HG02973 (cell line): ENCODE measurements around the gene GNAL.

ENCODE experiments used
- ATAC-seq: cut with Tn5 transposase; IDR thresholded peaks from one replicate; pipeline ENCODE4 v1.9.1; 2021; ENCODE audit warnings: moderate library complexity; ENCODE audit not compliant: unreplicated experiment

The GNAL gene

DNA sequence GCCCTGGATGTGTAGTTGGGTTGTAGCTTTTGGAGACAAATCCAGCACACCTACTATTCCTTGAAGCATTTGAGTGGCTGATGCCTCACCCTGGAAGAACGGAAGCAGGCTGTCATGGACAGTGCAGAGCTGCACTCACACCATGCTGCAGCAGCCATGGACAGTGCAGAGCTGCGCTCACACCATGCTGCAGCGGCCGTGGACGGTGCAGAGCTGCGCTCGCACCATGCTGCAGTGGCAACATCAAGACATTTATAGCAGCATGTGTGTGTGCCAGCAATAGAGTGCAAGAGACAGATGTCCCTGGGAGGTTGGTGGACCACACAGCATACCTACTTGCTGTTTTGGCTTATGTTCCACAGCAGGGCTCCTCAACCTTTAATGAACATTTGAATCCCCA is 30.6 kb downstream of the GNAL start:
- no peak for ATAC-seq

DNA sequence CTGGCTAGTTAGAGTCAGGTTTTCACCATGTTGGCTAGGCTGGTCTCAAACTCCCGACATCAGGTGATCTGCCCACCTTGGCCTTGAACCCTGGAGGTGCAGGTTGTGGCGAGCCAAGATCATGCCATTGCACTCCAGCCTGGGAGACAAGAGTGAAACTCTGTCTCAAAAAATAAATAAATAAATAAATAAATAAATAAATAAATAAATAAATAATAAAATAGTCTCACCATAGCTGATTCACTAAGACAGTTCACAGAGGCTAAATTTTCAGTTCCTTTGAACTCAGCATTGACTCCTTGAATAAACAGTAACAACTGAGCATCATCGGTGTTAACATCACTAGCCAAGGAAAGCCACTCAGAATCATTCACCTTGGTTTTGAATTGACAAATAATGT is 32.7 kb downstream of the GNAL start:
- no peak for ATAC-seq

DNA sequence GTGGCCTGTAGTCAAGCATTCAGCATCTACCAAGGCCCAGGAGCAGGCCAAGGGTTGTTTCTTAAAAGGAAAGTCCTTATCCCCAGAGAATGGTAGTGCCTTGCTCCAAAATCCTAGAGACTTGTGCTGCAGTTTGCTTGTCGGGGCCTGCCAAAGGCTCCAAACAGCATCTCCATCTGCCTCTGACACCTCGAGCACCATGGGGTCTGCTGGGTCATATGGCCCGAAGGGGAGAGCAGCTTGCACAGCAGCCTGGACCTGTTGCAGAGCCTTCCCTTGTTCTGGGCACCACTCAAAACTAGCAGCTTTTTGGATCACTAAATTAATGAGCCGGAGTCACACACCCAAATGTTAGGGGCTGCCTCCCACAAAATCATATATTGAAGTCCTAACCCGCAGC is 35.7 kb downstream of the GNAL start:
- no peak for ATAC-seq

DNA sequence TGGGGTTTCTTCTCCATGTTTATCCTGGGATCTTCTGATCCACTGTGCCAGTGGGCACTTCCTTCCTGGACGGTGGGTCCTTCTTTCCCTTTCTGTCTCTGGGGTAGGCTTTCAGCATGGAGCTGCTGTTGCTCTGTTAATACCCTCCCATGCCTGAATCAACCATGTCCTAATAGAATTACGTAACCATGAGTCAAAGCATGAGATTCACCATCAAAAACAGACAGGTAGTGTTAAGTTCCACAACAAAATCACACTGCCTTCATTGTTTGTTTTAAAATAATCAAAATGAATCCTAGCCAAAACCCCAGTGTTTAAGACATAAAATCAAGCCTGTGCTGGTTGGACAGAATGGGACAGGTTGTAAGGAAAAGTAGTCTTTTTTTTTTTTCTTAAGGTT is 37.5 kb downstream of the GNAL start:
- no peak for ATAC-seq

DNA sequence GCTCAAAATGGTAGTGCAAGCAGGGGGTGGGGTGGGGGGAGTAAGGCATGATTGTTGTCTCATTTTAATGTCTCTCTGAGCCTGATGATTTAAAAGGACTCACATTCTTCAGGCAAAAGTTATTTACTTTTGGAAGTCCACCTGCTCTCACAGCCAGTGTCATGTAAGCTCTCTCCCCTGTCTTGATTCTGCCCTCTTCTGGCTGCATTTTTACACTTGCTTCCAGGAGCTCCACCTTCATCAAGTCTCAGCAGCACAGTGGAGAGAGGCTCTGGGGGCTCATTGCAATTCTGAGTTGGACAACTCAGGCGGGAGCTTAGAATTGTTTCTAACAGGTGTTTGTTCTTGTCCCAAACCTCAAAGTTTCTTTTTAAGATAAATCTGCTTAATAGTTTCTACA is 39.2 kb downstream of the GNAL start:
- ATAC-seq, result no peak

DNA sequence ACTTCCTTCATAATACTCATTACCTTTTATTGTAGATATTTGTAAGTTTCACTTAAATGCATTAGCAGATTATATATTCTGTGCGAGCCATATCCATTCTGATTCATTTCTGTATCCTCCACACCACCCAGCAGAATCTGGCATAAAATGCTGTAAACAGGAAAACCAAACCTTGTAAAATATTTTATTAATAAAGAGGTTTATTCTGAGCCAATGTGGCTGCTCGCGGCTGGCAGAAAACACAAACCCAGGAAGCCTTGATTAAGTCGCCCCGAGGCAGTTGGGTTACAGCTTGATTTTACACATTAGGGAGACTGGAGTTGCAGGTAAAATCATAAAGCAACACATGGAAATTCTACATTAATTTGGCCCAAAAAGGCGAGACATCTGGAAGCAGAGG is 40.5 kb downstream of the GNAL start:
- no peak for ATAC-seq

DNA sequence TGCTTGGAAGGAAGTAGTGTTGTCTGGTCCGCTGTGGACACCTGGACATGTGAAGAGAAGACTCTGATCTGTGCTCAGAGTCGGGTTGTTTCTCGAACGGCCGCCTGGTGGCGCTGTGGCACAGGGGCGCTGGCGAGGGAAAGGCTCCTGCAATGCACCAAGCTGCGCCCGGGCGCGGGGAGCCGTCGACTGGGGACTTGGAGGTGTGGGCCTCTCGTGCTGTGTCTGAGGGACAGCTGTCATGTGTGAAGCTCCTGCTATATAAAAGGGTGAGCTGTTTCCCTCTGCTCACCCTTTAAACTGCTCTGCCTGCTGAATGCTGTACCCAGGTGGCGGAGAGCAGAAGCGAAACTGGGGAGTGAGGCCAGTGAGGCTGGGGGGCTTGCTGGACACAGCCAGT is 44.0 kb downstream of the GNAL start:
- peak; percentile 66 for ATAC-seq

DNA sequence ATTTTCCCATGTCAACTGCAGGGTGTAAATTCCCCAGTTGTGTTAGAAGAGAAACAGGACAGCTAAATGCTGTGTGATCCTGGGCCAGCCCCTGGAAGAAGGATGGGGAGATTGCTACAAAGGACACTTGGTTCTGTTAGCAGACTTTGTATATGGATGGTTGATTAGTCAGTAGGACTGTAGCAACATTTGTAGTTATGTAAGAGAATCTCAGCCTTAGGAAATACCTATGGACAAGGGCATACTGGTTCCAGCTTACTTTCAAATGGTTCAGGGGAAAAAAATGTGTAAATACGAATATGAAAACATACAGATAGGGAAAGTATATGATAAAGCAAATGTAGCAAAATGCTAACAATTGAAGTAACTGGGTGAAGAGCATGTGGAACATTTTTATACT is 47.6 kb downstream of the GNAL start:
- no peak for ATAC-seq

DNA sequence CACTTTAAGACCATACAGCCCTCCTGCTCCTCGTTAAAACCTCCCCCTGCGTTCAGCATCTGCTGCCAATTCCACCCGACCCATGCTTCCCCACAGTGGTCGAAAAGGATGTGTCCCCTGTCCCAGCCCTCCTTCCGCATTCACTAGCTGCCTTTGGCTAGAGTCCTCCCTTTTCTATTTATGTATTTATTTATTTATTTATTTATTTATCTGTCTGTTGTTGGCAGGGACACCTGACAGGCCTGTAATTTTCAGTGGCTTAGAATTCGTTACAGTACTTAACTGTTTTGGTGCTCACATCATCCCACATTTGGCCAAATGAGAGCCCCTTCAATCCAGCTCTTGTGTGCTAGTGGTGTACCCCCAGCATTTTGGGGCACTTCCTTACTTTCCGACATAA is 50.8 kb downstream of the GNAL start:
- no peak for ATAC-seq

DNA sequence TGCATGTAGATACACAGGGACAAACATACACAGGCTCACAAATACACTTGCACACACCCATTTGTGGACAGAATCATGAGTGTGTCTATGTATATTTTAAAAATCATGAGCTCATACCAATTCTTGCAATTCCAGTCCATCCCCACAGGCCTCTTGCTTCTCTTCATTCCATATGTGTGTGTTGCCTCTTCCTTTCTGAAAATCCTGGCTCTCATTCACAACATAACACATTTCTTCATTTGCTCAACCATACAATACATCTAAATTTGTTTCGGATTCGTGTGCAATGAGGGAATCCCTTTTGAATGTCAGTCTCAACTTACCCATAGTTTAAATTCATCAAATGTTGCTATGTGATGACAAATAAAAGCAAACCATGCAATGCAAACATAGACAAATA is 51.4 kb downstream of the GNAL start:
- ATAC-seq, result no peak

DNA sequence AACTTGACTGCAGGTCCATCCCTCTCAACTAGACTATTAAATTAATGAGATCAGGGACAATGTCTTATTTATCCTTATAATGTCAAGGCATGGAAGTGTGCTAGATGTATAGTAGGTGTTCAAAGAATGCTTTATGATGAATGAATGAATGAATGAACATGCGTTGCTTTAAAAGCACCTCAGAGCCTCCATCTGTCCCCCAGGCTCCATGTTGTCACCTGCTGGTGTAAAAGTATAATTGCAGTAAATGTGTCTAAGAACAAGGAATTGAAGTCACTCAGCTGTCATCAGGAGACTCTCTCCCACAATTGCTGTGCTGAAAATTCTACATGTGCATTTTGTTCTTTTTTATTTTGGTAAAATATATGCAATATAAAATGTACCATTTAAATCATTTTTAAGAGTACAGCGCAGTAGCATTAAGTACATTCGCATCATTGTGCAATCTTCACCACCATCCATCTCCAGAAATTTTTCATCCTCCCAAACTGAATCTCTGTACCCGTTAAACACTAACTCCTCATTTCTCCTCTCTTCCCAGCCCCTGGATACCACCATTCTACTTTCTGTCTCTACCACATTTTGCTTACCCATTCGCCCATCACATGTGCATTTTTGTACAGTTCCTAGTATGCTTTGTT is 52.6 kb downstream of the GNAL start:
- ATAC-seq, result no peak

DNA sequence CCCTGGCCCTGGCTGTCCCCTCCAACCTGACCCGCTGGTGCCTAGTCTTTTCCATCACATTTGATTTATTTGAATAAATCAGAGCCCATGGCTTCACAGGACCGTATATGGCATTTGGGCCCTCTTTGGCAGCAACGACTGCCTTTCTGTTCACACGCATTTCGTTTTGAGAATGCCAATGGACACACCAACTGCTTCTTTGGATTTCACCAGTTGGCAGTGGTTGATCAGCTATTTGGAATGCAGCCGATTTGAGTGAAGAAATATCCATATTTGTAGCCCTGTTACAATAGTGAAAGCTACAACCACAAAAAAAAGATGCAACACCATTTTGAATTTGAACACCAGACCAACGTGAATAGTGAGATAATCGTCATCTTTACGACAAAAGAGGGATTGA is 56.5 kb downstream of the GNAL start:
- ATAC-seq, result no peak

DNA sequence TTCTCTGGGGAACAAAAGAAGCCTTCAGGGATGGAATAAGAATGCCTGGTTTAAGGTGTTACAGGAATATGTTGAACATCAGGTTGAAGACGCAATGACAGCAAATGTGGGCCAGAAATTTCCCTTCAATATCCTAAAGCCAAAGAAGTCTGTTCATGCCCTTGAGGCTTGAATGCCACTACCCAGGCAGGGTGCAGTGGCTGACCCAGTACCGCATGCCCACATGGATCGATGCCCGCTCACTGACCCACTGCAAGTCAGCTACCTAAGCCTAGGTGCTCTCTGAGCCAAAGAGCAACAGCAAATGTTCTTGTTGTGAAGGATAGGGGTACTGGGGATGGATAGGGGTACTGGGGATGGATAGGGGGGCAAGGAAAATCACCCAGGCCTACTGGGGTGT is 58.2 kb downstream of the GNAL start:
- ATAC-seq, result no peak

DNA sequence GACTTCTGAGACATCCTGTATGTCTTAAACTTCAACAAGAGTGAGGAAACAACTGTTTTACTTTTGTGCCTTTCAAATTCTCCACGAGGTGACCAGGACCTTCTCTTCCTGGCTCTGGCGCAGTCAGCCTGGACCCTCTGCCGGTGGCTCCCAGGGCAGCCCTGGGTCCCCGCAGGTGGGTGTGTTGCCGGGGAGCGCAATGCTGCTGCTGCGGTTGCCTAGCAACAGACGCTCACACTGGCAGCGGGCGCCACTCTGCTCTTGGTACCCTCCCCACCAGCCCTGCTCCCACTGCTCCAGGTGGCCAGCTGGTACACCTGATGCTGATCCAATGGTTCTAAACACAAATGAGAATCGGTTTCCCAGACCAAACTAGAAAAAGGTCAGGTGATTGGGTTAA is 58.7 kb downstream of the GNAL start:
- no peak for ATAC-seq

DNA sequence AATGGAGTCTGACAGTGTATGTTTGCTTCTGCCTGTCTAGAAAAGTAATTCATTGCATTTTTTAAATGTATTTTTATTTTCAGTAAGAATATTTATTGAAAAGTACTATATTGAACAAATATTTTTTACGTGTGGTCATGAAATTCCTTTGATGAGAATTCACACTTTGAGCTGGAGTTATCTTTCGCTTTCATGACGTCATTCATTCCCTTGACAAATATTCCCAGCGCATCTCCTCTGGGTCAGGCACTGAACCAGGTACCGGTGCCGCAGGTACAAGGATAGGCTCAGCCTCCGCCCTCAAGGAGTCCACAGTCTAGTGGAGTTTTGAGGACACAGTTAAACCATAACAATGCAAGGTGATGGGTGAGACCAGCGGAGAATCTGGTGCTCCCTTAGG is 60.2 kb downstream of the GNAL start:
- ATAC-seq, result no peak

DNA sequence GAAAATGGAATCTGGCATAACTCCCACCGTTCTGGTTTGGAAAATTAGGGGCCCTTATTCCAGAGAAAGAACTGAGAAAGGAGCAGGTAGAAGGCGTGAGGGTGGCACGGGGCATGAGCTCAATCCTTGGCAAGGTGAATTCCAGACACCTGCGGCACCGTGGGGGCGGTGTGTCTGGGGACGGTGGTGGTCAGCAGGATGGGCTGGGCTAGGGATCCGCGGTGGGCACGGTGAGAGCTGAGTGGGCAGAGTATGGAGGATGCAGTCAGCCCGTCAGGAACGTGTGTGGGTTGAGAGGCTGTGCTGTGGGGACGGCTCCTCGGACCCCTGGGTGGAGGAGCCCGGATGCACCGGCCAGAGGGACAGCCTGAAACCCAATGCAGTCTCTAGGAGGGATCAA is 61.1 kb downstream of the GNAL start:
- ATAC-seq, result no peak

DNA sequence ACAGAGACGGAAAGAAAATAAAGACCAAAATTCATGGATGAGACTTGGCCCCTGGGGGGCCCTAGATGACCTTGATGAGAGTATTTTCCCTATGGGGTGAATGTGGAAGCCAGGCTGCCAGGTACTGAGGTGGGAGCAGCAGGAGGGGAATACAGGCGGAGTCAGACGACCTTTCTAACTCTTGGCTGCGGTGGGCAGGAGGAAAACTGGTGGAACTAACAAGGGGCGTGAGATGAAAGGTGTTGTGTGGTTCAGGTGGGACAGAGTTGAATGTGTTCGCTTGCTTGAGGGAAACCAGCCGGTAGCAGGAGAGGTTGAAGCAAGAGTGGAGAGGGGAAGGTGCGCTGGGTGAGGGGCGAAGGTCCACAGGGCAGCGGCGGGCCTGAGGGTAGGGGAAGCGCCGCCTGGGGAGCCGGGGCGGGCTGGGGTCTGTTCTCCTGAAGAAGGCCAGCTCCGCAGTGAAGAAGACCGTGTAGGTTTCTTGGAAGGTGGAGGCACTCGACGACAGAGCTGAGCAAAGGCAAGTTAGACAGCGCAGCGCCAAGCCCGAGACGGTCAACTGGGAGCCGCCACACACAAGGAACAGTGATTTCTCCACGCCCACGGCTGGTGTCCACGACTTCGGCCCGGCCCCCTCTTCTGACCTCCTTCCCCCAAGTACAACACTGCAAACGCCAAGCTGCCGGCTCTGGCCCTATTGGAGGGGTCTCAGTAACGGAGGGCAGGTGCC is 61.7 kb downstream of the GNAL start:
- no peak for ATAC-seq

DNA sequence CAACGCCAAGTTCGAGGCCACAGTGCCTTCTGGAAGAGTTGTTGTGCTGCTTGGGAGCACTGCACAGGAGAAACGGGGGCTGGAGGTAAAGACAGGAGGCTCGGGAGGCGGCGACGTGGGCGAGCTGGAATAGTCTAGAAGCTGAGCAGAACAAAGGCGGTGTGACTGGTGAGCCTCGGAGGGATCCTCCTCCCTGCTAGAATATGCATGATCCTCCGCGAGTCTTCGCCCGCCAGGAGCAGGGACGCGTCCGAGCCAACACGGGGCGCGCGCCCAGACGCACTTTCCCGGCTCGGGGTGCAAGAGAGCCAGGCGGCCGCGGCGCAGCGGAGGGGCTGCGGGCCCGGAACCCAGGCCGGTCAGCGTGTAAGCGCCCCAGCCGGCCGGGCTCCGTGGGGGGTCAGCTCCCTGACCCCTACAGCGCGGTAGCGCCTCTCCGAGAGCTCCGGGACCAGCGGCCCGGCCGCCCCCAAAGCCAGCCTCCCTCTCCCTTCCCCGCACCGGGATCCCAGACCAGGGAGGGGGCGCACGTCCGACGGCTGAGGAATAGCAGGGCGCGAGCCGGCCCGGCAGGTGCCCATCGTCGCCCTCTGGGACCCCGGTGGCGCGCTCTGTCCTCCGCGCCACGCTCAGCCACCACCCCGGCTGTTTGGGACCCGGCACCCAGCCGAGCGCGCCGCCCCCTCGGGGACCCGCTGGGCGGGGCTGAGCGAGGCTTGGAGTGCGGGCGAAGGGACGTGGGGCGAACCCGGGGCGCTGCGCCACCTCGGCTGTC is 62.5 kb downstream of the GNAL start:
- no peak for ATAC-seq

DNA sequence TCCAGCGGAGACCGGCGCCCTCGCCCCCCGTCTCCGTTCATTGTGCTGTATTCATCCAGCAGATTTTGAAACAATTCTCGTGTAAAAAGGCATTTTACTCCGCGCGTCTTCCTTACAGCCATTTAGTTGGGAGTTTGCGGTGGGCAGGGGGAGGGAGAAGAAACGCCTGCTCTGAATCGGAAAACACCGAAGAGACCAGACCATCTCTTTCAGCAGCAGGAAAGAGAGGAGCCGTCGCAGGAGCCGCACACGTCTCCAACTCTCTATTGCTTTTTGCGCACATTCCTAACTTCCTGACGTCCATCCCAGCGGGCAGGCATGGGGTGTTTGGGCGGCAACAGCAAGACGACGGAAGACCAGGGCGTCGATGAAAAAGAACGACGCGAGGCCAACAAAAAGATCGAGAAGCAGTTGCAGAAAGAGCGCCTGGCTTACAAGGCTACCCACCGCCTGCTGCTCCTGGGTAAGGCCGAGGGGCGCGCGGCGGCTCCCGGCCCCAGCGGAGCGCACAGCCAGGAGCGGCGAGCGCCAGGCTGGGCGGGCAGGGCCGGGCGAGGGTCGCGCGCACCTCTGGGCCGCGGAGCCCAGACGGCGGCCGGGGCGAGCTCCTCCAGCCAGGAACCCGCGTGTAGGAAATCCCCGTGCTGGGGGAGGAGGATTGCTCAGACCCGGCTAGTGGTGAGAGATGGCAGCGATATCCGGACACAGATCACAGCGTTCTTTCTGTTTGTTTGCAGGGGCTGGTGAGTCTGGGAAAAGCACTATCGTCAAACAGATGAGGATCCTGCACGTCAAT is 63.2 kb downstream of the GNAL start:
- ATAC-seq, result no peak

DNA sequence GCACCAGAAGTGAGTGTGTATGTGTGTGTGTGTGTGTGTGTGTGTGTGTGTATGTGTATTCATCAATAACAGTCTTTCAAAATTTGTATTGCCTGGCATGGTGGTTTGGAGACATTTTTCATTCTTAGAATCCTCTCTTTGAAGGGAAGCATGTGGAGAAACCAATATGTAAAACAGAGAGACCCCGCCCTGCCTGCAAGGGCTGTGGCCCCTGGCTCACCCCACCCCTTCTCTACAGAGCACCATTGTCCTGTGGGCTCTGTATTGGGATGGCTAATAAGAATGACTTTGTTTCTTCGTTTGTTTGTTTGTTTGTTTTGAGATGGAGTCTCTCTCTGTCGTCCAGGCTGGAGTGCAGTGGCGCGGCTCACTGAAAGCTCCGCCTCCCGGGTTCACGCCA is 65.9 kb downstream of the GNAL start:
- ATAC-seq, result no peak

DNA sequence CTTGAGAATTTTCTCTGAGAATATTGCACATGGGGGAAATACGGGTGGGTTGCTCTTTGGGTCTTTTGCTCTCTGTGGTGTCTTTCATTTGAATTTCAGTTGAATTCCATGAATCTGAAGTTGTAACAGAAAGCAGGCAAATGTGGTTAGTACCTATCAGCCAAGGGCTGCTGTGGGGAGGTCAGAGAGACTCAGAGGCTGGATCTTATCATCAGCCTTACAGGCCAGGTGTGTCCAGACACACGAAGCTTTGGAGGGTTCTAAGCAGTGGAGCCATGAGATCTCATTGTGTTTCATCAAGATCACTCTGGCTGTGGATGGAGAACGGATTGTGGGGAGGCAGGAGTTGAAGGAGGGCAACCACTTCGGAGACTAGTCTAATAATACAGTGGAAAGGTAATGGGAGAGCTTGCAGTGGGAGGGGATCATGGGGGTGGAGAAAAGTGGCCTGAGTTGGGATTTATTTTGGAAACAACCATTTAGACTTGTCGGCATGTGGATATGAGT is 68.1 kb downstream of the GNAL start:
- ATAC-seq, result no peak
